ENCODE results near the gene LDLRAD1.

Gene LDLRAD1

DNA sequence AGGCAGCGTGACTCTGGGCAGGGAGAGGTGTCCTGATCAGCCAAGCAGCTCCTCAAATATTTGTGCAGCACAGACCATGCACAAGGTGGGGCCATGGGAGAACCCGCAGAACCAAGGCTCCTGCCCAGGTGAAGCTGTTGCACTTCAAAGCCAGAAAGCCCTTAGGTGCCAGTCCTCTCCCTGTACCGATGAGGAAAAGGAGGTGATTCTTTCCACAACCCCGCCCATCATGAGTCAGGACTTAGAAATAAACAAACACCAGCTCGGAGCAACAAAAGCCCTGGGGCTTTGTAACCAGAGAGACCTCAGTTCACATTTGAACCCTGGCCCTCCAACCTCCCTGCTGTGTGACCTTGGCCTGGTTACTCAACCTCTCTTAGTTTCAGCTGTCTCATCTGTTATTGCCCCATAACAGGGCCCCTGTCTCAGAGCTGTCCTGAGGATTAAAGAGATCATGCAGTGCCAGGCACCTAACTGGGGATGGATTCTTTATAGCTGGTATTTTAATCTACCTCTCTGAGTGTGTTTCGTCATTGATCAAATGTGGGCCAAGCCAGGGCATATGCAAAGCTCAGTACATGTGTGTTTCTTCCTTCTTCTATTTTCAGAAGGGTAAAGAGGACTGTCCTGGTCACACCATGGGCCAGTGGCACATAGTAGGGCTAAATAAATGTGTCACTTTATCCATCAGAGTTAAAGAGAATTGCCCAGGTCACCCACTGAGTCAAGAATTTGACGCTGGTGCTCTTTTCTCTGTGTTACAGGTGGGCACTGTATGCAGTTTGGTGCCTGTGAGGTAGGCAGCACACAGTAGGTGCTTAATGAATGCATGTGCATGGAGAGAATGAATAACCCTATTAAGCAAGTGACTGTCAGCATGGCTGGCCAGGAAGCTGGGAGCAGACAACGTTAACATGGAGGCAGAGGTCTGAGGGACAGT is 1.4 kb downstream of the LDLRAD1 start:
- DNase-seq (ENCODE audit: low read depth): no peak
- TF ChIP-seq, protein P1, sequence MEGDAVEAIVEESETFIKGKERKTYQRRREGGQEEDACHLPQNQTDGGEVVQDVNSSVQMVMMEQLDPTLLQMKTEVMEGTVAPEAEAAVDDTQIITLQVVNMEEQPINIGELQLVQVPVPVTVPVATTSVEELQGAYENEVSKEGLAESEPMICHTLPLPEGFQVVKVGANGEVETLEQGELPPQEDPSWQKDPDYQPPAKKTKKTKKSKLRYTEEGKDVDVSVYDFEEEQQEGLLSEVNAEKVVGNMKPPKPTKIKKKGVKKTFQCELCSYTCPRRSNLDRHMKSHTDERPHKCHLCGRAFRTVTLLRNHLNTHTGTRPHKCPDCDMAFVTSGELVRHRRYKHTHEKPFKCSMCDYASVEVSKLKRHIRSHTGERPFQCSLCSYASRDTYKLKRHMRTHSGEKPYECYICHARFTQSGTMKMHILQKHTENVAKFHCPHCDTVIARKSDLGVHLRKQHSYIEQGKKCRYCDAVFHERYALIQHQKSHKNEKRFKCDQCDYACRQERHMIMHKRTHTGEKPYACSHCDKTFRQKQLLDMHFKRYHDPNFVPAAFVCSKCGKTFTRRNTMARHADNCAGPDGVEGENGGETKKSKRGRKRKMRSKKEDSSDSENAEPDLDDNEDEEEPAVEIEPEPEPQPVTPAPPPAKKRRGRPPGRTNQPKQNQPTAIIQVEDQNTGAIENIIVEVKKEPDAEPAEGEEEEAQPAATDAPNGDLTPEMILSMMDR (IDR thresholded peaks at IDR 0.05; ENCODE audit: low read depth, low read length, missing control alignments): no peak
- H3K4me3 ChIP-seq (ENCODE audit: low read depth, low read length): no peak overlapping the region
- in situ Hi-C loops (cut with HindIII; ENCODE audit: low sequenced_read_pairs): no loop called here

DNA sequence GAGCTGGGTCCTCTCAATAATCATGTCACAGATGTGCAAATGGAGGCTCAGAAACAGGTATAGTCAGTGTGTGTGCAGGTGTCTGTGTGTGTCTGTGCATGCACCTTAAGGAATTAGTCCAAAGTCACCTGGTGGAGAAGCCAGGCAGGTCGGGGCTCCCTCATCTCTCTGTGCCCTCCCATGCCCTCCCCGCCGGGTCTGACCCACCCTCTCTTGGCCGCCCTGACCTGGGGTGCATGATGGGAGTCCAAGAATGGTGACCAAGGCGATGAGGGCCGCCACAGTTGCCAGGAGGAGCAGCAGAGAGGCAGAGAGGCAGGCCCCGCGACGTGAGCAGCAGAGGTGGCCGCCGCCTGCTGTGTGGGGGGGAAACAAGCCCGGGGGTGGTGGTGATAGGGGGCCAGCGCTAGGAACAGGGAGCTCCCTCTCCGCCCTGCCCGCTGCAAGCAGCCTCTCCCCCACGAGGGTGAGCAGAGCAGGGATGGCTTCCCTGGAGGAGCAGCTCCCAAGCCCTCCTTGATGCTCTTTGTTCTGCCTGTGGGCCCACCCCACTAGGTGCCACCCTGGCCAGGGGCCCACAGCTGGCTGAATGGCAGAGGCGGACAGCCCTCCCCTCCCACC is 3.9 kb downstream of the LDLRAD1 start:
- TF ChIP-seq, protein P1 (IDR thresholded peaks at IDR 0.05; ENCODE audit: low read depth, low read length, missing control alignments): no peak
- in situ Hi-C loops (cut with HindIII; ENCODE audit: low sequenced_read_pairs): no loop called here
- DNase-seq (ENCODE audit: low read depth): no peak
- H3K4me3 ChIP-seq (ENCODE audit: low read depth, low read length): no peak overlapping the region

DNA sequence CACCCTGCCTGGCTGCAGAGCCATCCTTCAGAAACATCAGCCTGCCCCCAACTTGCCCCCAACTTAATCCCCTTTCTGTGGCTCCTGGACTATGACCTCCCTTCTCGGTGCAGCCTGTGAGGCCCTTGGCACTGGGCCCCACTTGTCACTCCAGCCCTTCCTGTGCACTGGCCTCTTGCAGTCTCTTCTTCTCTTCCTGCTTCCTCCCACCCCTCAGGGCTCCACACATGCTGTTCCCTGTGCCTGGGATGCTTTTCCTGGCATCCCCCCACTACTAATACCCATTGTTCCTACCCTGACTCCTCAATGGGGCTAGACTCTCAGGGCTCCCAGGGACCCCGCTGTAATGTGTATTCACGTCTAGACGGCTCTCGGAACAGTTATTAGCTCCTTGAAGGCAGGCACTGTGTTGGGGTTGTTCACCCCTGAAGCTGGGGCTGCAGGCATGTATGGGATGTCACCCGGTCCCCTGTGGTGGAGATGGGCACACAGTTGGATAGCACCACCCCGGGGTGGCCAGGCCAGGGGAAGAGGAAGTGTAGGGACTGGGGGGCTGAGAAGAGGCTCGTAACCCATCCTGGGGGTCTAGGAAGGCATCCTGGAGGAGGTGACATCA is 4.5 kb downstream of the LDLRAD1 start:
- in situ Hi-C loops (cut with HindIII; ENCODE audit: low sequenced_read_pairs): no loop called here
- TF ChIP-seq, protein P1 (IDR thresholded peaks at IDR 0.05; ENCODE audit: low read depth, low read length, missing control alignments): no peak
- H3K4me3 ChIP-seq (ENCODE audit: low read depth, low read length): no peak overlapping the region
- DNase-seq (ENCODE audit: low read depth): no peak

DNA sequence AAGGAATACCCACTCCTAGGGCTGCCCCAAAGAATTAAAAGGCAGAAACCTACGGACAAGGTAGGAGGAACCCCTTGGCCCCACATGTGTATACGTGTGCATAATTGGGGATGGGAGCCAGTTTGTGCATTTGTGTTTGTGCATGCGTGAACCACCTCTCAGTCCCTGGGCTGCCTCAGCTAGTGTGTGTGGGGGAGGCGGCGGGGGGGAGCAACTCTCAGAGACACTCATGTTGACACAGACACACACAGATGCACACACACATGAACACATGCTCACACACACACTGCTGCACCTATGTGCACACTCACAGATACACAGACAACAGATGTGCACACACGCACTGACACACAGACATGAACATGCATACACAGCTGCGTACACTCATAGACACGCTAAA is 5.1 kb downstream of the LDLRAD1 start:
- no peak overlapping the region for H3K4me3 ChIP-seq (ENCODE audit: low read depth, low read length)
- TF ChIP-seq, protein P1 (IDR thresholded peaks at IDR 0.05; ENCODE audit: low read depth, low read length, missing control alignments): no peak
- in situ Hi-C loops (cut with HindIII; ENCODE audit: low sequenced_read_pairs): no loop called here
- no peak for DNase-seq (ENCODE audit: low read depth)

DNA sequence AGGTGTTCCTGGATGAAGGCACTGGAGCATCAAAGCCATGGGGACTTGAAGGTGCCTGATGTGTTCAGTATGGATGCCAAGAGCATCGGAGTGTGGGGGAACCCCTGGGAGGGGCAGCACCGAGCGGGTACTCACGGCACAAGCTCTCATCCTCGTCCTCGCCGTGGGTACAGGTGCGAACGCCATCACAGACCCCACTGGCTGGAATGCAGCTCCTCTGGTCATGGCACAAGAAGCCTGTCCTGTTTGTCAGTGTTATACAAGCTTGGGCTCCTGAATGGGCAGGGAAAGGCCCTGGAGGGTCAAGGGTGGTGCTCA is 6.0 kb downstream of the LDLRAD1 start:
- TF ChIP-seq, protein P1 (IDR thresholded peaks at IDR 0.05; ENCODE audit: low read depth, low read length, missing control alignments): no peak
- no peak for DNase-seq (ENCODE audit: low read depth)
- no peak overlapping the region for H3K4me3 ChIP-seq (ENCODE audit: low read depth, low read length)
- in situ Hi-C loops (cut with HindIII; ENCODE audit: low sequenced_read_pairs): no loop called here

DNA sequence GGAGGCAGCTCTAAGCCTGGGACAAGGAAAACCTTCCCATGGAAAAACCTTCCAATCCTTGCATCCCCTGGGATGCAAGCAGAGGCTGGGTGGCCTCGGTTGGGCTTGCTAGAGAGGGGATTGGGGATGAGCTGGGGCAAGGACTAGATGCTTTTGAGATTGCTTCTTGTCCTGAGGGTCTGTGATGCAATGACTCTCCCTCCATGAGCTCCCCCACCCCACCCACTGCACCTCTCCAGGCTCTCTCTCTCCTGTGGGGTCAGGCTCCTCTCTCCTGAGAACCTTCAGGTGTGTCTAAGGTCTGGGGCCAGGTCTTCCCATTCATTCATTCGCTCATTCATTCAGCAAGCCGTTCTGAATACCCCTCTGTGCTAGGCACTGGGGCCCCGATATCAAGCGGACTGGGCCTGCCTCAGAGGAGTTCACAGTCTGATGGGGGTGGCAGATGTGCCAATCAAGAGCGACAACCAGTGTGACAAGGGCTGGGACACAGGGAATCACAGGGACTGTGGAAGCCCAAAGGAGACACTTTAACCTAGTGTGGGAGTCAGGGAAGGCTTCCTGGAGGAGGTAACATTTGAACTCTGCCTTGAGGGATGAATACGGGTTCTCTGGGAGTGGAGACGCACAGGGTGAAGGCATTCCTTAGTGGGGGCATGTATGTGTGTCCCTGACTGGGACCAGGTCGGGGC is 6.5 kb downstream of the LDLRAD1 start:
- TF ChIP-seq, protein P1 (IDR thresholded peaks at IDR 0.05; ENCODE audit: low read depth, low read length, missing control alignments): no peak
- in situ Hi-C loops (cut with HindIII; ENCODE audit: low sequenced_read_pairs): no loop called here
- DNase-seq (ENCODE audit: low read depth): no peak
- H3K4me3 ChIP-seq (ENCODE audit: low read depth, low read length): no peak overlapping the region
